HG02763 (cell line): ENCODE measurements around the gene TBP.

Experiments
- ATAC-seq: cut with Tn5 transposase; IDR thresholded peaks from one replicate; pipeline ENCODE4 v1.9.1; 2021; ENCODE audit warnings: mild to moderate bottlenecking, moderate library complexity; ENCODE audit not compliant: unreplicated experiment

Gene TBP

DNA sequence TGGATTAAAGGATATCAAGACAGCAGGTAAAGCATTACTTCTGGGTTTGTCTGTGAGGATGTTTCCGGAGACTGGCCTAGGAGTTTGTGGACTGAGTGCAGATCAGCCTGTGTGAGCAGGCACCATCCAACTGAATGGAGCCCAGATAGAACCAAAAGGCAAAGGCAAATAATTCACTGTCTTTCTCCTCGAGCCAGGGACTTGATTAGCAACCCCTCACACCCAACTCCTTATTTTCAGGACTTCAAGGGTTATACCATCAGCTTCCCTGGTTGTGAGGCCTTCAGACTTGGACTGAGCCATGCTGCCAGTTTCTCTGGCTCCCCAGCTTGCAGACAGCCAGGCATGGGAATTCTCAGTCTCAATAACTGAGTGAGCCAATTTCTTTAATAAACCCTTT lies 20.4 kb upstream of the TBP start:
- no peak for ATAC-seq

DNA sequence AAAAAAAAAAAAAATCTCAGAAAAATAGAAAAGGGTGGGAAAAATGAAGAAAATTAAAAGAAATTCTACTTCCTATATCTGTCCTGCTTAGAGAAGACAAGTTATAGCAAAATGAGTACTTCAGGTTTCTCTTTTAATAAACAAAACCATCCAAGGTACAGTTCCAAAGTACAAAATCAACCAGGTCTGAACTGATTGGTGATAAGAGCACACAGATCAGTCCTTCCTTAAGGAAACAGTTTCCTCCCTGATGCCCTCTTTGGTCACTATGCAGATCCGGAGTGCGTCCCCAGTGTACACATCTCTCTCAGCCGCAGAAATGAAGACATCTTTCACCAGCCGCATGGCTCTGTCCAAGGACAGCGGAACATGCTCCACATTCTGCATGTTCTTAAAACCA lies 19.2 kb upstream of the TBP start:
- ATAC-seq: no peak

DNA sequence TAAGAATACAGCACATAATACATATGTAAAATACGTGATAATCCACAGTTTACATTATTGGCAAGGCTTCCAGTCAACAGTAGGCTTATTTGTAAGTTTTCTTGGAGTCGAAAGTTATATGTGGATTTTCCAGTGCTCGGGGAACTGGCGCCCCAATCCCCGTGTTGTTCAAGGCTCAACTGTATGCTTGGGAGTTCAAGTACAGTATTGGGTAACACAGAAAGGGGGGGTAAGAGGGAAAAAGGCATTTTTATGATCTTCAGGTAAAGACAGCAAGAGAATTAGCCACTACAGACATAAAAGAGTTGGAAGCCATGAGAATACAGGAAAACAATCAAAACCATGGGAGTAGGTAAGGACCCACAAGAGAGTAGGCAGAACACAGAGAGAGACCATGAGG lies 17.5 kb upstream of the TBP start:
- no peak for ATAC-seq

GRCh38 chr6:170537329-170537728 lies 16.8 kb upstream of the TBP start:
- ATAC-seq: no peak

DNA sequence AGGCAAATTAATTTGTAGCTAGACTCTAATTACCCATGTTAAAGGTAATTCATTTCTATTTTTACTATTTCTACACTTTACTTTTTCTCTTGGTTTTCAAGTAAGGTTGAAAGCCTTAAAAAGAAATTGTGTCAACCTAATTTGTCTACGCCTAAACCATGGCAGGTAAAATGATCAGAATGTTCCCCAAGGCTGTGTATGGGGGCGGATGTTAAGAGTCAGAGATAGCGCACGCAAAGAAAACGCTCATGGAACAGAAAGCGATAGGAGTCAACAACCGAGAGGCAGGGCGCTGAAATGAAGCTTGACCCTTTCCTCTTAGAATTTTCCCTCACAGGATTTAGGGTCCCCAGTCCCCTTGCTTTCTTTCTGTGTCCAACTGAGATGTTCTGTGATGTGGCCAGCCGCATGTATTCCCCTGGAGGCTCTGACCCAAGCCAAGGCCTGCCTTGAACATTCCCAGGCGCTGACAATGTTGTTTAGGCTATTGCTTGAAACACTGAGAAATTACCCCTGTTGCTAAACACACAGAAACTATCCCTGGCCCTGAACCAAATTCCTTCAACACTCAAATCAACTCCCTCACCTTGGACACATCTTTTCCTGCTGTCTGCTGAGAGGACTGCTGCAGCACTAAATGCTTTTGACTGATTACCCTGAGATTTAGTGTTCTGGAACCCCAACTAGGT lies 12.0 kb upstream of the TBP start:
- no peak for ATAC-seq

DNA sequence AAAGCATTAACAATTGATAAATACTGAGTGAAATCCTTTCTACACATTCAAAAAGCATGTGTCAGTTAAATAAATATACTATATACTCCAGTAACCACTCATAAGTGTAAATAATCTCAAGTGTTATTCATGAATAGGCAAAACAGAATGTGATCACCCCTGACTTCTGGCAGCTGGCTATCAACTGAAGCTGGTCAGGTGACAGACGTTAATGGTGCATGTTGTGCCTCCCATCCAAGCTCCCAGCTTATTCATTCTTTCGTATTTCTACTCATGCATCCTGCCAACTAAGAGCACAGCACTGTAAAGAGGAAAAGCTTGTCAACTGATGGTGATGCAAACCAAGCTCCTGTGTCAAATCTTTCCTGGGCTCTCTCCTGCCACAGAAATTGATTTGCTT lies 8.8 kb upstream of the TBP start:
- no peak for ATAC-seq

DNA sequence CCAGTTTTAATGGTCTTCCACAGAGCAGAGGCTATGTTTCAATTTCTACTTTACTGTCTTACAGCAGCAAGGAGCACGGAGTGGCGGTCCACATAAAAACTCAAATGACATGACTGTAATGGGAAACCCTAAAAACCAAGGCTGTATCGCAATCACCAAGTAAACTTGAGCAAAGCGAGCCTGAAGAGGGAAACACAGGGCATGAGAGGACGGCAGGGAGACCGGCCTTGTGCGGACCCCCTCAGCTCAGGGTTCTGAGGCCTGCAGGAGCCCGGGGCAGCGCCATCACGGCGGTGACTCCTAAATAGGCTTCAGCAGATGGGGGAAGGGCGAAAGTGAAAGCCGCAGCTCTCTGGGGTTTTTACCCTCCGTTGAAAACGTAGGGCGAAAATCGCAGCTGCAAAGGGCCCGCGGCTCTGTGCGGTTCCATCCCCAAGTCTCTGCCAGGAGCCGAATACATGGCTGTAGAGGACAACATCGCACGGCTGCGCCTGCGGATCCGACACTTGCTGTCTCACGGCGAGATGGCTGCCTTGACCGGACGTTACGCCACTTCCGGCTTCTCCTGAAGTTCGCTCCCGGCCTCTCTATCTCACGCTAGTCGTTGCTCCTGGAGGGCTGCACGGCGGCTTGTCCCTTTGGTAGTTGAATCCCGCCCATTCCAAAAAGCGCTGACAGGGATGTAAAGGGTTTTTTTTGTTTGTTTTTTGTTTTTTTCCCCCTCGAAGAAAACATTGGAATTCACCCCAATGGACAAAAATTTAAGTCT lies 1.2 kb upstream of the TBP start, which contains the start of gene PSMB1:
PSMB1 (minus strand) TSS at position 543 of the 769 bp plus-strand sequence; CDS start at position 478, 65 bp downstream.
- ATAC-seq: peak; percentile 55

DNA sequence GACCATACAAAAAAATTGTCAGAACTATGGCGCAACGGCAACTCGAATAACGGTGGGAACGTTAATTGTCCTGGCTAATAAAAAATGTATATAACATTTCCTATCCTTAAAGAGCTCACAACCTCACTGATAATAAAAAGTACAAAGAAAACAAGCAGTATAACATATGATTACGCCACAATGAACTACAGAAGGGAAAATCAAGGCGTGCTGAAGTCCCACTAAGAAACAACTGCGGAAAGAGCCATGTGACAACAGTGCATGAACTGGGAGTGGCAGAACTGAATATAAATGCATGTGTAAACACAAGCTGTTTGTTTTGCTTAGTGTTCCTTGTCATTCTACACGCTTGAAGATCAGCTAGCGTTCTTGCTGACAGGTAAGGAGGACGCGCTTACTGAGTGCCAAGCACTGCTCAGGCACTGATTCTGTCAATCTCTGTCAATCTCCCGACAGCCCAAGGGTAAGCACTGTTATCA lies 596 bp upstream of the TBP start:
- ATAC-seq: peak; percentile 32

DNA sequence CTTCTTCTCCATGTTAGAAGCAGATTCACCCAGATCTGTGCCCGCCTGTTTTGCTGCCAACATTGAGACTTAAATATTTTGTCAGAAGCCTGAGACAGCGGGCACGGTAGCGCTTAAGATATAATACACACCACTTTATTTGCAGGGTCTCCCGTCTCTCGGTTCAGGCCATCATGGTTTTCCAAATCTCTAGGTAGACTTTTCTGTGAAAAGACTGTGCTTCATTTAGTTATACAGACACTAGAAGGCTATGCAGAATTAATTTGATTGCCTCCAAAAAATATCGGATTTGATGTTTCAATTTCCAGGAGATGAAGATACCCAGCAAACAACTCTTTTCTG lies 598 bp downstream of the TBP start:
- ATAC-seq: no peak

- ATAC-seq: no peak
Measured at GRCh38 chr6:170555305-170555704, 1.1 kb downstream of the TBP start.

DNA sequence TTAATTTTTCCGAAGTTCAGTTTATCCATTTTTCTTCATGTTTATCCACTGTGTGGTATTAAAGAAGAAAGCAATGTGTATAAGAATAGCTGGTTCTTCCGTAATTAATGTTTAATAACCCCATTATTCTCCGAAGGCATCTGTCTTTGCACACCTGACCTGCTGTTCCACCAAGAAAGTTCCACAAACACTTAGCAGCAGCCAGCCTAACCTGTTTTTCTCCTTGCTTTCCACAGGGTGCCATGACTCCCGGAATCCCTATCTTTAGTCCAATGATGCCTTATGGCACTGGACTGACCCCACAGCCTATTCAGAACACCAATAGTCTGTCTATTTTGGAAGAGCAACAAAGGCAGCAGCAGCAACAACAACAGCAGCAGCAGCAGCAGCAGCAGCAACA lies 7.4 kb downstream of the TBP start:
- no peak for ATAC-seq

DNA sequence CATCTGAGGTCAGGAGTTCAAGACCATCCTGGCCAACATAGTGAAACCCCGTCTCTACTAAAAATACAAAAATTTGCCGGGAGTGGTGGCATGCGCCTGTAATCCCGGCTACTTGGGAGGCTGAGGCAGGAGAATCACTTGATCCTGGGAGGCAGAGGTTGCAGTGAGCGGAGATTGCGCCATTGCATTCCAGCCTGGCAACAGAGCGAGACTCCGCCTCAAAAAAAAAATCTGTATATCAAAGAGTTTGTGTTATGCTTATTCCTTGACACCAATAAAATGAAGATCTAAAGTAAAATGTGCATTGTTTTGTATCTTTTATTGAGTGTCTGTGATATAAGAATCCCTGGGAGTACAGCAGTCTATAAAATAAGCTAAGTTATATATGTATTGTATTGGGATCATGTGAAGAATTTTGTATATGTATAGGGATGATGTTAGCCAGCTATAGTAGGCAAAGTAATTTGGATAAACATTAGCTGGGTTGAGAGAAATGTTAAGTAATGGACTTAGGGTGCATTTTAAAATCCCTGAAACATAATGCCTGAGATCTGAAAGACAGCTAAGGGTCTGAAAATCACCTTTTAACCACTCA lies 10.9 kb downstream of the TBP start:
- no peak for ATAC-seq

GRCh38 chr6:170572704-170573466 lies 18.7 kb downstream of the TBP start:
- no peak for ATAC-seq

- ATAC-seq: no peak
Measured at GRCh38 chr6:170575250-170575649, 21.1 kb downstream of the TBP start.

DNA sequence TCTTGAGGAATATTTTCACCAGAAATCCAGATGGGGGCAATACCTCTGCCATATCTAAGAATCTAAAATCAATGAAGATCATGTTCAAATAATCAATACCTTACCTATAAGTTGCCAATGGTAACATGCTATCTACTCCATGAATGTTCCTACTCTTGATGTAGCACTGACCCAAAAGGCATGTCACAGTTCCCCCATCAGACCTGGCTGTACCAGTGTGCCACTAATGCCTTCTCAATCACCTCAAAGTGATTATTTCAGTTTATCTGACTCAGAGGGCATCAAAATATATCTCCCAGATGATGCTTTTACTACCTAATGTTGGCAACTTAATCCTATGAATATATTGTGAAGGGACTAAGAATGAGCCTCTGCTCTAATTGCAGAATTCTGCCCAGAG lies 24.7 kb downstream of the TBP start:
- no peak for ATAC-seq

DNA sequence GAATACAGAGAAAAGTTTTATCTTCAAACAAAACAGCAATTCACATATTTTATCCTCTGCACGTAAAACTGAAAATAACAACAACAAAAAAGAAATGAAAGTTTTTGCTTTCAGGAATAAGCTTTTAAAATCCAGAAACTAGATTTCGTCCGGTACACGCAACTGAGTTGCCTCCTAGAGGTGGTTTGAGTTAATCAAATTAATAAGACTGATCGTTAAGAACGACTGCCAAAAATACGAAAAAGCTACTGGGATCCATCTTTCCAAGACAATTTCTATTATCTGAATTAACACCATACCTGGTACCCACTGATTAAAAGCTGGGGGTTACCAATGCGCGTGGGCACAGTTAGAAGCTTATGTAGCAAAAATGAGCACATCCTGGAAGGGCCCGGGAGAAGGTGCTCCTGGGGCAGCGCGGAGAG lies 29.6 kb downstream of the TBP start:
- no peak for ATAC-seq

DNA sequence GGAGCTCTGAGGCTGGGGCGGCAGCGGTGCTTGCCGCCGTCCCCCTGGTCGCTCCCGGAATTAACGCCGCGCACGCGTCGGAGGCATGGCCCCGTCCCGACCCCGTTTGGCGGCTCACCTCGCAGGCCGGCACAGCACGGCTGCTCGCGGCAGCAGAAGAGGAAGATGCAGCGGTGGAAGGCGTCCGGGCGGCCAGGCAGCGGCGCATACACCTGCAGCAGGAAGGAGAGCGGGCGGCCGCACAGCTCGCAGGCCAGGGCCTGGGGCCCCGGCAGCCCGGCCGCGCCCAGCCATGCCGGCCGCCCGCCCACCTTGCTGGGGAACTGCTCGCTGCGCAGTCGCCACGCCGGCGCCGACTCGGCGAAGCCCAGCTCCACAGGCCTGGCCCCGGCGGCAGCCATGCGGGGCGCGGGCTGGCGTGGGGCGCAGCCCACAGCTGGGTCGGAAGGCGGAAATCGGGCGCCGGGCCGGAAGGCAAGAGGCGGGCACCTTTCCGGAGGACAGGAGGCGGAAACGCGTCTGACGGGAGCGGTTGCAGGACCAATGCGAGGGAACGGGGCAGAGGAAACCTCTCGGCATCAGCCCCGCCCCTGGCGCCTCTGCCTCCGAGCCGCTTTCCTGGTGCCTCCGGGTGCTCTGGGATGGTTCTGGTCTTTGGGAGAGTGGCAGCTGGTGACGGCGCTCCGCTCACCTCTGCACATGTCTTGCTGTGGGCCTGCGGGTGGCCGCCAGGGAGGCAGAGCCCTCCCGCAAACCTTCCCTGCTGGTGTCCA lies 30.2 kb downstream of the TBP start, which contains the start of gene PDCD2:
PDCD2 (minus strand) TSS at position 457 of the 773 bp plus-strand sequence; CDS start at position 401, 56 bp downstream.
- peak; percentile 98 for ATAC-seq

DNA sequence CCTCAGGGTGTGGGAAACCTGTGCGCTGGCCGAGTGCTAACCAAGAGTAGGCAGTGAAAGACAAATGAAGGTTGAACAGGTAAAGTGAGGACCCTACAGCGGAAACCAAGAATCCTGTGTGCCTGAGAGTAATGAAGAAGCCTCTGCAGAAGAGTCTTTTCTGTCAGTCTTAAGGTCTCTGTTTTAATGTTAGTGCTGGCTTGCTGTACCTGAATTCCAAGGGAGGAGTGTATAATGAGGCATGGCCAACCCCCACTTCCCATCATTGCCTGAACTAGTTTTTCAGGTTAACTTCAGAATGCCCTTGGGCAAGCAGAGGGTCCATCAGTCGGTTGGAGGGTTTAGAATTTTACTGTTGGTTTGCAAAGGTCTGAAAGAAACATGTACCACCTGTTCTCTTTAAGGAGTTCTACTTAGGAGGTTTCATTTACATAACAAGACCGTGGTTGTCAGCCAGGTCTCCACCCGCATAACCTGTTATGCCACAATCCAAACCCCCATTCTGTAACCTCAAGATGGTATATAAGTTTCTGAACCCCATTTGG lies 30.9 kb downstream of the TBP start:
- ATAC-seq: peak; percentile 27

DNA sequence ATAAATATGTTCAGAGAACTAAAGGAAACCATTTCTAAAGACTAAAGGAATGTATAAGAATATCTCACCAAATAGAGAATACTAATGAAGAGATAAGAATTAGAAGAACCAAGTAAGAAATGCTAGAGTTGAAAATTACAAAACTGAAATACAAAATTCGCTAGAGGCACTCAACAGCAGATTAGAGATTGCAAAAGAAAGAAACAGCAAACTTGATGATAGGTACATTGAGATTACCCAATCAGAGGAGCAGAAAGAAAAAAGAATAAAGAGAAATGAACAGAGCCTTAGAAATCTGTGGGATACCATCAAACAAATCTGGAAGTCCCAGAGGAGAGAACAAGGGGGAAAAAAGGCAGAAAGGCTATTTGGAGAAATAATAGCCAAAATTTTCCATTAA lies 36.6 kb downstream of the TBP start:
- no peak for ATAC-seq

GRCh38 chr6:170596426-170596825 lies 42.3 kb downstream of the TBP start:
- ATAC-seq: no peak
